ENCODE data around the gene METTL15. TPM values are rescaled to one million over a fixed set of nuclear protein-coding genes. Genes with fewer than 3 reads are reported as not detected.
"Not testable (repeated sequence)": the region's sequence is repeated elsewhere in the genome, so short reads cannot be mapped to it uniquely, and the experiment has no call there.

METTL15 gene
- total RNA-seq, 1 donor from 2014 or later: 22.9 TPM

DNA sequence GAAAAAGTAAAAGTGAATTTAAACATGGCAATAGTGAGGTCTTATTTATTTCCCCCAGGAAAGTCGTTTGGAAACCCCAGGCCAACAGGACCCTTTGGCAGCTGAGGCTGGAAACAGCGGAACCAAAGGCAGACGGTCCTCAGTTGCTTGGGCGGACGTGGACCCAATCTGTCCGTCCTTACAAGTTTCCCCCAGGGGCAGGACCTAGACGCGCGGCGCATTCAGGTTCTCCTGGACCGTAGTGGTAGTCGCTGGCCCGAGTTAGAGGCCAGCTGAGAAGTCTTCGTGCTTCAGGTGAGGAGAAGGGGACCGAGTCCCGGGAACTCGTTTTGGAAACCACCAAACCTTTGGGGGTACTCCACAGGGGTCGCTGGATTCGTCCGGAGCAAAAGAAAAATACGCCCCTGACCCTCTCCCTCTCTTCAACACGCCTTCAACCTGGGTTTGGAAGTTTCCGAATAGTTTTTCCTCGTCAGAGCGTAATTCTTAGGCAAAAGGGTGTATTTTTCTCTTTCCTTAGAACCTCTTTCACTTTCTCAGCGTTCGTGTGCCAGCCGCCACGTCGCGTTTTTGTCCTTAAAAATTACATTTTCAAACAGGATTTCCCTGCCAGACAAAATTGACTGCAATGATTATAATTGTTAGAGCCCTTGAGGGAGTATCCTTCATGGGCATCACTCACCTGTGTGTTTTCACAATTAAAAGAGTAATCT is 2.1 kb downstream of the METTL15 start:
- peak; percentile 72 for DNase-seq

DNA sequence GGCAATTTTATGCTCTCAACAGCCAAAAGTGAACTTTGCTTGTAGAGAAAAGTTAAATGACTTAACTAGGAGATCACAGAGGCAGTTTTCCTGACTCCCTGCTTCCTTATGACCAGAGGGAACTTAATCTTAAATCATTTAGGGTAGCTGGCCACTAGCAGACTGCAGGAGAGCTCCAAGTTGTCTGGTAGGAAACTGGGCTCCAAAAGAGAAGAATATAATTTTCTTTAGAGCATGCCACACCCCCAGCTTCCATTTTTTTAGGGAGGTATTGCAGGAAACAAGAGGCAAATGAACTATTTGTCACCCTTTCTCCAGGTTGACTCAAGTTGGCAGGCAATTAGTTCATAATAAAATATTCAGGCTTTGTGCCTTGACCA is 2.6 kb downstream of the METTL15 start:
- DNase-seq: peak; percentile 72

DNA sequence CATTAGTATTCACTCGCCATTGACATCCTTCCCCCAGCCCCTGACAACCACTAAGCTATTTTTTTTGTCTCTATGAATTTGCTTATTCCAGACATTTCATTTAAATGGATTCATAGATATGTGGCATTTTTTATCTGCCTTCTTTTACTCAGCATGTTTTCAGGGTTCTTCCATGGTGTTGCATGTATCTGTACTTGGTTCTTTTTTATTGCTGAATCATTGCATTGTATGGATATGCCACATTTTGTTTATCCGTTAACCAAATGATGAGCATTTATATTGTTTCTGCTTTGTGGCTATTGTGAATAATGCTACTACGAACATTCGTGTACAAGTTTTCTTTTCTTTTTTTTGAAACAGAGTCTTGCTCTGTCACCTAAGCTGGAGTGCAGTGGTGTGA is 5.9 kb downstream of the METTL15 start:
- DNase-seq: no peak

DNA sequence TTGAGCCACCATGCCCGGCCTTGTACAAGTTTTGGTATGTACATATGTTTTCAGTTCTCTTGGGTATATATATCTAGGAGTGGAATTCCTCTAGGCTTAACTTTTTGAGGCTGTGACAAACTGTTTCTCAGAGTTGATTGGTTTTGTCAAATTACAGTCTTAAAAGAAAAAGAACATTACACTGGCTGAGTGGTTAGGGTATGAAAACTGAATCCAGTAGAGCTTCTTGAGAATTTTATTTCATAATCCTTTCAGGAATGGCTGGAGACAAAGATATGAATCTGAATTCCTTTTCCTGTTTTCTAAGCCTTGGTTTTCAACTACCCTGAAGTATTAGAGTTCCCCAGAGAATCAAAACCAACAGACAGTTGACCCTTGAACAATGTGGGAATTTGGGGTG is 6.5 kb downstream of the METTL15 start:
- no peak for DNase-seq

DNA sequence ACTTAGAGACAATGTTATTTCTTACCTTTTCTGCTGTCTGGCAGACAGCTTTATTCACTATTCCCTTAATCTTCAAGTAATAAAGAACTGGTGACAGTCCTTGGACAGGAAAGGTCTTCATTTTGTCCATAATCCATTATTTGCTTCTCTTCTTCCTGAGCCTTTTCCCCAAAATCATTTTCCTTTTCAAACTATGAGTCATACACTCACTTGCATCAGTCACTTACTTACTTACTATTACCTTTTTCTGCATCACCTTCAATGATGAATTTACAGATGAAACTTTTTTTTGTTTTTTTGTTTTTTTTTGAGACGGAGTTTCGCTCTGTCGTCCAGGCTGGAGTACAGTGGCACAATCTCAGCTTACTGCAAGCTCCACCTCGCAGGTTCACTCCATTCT is 9.5 kb downstream of the METTL15 start:
- DNase-seq: no peak

DNA sequence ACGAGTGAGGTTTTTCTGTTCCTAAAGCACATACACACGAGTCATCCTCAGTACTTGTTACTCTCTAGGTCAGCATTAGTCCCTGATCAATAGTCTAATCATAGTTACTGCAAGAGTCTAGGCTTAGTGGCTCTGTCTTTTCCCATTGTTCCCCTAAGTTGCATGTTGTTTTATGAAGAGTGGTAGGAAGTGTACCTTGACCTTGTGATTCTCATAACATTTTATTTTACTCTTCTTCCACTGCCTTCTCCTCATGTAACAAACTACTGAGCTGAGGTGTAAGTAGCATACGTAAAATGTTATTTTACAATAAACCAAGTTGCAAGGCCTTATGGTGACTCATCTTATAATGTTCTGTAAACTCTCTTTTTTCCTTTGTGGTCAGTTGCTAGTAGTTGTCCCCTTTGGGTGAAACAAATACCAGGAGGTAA is 15.0 kb downstream of the METTL15 start:
- no peak for DNase-seq

DNA sequence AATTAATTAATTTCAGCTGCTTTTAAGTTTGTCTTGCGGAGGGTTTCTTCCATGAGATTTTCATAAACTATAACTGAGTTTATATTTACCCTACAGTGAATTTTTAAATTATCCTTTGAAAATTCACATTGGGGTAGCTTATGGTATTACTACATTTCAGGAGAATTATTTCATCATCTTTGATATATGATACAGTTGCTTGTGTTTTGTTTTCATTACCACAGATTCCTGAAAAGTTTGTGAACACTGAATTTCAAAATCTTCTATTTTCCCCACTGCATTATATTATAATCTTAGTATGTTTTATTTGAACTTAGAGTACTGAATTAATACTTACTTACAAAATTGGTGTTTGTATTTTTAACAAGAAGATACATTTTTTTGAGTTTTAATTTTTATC is 24.4 kb downstream of the METTL15 start:
- no peak for DNase-seq

DNA sequence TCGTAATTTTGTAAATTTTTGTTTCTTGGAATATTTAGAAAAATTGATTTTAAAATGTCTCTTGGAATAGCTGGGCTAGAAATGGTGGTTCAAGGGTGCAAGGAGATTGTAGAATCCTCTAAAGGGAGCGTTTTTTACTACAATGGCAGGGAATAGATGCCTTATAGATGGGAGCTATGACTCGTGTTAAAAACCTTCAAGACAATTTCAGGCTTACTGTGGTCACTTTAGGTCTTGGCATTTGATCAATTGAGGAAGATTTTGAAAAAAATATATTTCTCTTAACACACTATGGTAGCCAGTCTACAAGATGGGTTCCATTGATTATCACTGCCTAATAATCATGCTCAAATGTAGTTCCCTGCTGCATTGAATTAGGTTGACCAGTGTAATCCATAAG is 25.0 kb downstream of the METTL15 start:
- no peak for DNase-seq

DNA sequence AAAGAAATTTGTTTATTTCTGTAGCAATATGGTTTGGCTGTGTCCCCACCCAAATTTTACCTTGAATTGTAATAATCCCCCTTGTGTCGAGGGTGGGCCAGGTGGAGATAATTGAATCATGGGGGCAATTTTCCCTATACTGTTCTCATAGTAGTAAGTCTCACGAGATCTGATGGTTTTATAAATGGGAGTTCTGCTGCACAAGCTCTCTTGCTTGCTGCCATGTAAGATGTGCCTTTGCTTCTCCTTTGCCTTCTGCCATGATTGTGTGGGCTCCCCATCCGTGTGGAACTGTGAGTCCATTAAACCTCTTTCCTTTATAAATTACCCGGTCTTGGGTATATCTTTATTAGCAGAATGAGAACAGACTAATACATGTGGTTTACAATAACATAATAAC is 28.0 kb downstream of the METTL15 start:
- not testable (repeated sequence) for DNase-seq

DNA sequence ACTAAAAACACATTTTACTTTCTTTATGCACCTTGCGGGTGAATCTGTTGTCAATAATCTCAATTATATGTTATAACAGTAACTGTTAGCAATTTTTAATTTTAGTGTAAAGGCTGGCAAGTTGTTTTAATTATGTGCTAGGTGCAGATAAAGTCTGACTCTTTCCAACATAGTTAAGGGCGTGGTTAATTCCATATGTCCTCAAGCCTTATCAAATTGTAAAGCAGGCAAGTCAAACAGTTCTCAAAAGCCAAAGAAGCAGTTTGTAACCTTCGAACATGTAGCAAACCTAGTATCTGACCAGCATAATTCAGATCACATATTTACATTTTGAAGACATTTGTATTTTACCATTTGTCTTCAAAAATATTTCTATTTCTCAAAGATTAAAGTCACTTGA is 29.2 kb downstream of the METTL15 start:
- DNase-seq: no peak

DNA sequence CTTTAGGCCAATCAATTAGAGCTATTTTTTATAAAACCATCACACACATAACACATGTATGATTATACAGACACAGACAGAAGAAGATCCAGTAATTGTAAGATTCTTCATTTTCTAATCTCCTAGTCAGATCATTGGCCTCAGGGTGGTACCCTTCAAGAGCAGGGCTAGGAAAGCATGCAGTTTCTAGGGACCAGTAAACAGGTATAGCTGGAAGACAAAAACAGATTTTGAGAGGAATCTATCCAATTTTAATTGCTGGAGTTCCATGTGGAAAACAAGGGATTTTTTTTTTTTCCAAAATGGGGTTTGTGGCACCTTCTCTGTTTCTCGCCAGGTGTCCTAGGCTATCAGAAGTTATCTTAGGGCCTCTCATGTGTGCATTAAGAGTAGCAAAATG is 29.6 kb downstream of the METTL15 start:
- DNase-seq: no peak

DNA sequence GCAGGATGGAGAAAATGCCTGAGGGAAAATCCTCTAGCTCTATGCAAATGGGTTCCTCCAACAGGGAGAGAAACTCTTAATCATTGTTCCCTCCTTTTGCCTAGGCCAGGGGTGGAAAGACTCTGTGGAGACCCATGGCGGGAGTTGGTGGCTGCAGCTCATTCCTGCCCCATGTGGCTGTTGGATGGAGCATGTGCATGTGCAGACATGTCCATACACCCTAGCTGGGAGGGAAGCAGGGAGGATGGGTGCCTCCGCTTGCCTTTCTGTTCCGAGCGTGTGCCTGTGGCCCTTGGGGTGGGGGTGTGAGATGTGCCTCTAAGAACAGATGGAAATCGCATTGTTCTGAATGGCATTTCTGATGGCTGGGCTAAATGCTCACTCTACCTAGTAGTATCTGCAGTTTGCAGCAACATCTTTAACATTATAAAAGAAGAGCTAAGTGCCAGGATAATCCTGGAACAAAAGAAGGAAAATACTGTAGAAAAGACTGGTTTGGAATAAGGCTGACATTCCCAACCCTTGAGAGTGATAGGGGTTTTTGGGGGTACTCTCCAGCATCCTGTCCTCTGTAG is 31.7 kb downstream of the METTL15 start:
- no peak for DNase-seq

DNA sequence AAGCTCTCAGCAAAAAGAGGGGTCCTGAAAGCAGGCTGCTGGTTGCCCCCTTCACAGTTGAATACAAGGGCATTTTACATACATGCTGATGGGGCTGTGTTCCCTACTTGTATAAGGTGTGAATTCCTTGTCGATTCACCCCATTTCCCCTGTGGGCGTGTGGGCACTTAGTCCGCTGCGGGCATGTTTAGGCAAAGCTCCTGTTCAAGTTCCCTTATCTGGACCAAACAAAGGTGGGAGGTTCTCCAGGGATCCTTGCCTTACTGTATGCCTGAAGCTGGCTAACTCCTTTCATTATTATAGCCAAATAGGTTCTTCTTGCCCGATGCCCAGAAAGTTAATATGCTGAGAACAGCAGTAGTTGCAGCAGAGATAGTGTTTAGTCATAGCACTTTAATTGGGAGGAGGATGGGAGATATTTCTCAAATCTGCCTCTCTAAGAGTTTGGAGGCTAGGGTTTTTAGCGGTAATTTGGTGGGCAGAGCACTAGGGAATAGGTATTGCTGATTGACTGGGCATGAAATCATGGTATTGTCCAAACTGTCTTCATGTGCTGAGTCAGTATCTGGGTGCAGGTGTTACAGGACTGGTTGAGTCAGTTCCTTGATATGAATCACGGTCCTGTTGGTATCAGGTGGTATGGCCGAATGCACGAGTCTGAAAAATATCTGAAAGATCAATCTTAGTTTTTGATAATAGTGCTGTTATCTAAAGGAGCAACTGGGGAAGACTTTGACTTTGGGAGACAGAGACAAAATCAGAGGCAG is 32.7 kb downstream of the METTL15 start:
- no peak for DNase-seq

DNA sequence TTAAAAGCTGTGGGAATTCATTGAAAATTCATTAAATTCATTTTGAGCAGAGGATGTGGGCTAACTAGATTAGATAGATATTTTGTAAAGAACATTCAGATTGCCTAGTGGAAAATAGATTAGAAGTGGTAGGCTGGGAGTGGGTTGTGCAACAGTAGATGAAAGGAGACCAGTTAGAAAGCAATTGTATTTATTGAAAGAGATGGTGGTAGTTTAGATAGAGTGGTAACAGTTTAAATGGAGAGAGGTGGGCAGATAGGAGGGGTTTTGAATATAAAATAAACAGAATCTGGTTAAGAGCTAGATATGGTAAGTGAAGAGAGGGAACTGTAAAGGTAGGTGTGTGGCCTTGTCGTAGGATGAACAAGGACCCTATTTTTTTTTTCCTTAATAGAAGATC is 34.5 kb downstream of the METTL15 start:
- DNase-seq: no peak

DNA sequence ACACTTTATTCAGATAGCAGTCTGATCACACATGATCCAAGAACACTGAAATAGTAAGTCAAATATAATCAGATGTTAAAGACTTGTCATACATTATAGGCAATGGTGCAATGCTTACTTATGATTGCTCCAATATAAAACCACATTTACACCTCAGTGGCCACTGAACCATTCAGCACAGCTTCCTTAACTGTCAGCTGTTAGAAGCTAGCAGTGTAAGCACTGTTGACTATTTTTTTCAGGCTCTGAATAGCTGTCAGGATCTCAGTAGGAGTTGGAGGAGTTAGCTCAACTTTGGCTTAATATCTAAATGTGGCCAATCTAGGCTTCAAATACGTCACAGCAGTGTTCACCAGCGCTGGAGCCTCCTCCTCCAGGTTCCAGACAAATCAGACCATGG is 36.6 kb downstream of the METTL15 start:
- DNase-seq: no peak

DNA sequence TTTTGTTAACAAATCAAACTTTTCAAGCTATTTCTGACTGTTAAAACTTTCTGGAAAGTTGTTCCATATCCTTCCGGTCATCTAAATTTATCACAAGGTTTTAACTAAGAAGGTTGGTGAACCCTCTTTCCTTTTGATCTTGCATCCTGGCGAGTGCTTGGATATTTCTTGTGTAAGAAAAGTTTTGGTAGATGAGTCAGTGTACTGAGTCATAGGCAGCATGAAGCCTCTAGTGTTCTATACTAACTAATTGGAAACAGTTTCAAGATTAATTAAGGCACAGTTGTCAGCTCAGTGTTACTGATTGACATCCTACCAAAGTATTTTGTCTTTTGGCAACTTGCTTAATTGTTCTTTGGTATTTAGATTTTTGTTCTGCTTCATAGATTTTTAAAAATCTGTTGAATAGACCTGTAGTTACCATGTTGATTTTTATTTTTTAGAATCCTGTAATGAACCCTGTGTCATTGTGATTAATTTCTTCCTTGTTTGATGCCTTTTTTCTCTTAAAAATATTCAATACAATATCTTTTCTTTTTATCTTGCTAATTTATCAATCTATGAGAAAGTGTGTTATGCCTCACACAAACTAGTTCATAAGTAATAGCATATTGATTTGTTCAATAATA is 38.0 kb downstream of the METTL15 start:
- DNase-seq: peak; percentile 8

DNA sequence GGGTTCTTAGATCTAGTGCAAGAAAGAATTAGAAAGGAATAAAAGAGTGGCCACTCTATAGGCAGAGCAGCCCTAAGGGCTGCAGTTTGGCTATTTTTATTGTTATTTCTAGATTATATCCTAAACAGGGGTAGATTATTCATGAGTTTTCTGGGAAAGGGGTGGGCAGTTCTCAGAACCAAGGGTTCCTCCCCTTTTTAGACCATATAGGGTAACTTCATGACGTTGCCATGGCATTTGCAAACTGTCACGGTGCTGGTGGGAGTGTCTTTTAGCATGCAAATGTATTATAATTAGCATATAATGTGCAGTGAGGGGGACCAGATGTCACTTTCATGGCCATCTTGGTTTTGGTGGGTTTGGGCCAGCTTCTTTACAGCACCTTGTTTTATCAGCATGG is 44.6 kb downstream of the METTL15 start:
- no peak for DNase-seq

DNA sequence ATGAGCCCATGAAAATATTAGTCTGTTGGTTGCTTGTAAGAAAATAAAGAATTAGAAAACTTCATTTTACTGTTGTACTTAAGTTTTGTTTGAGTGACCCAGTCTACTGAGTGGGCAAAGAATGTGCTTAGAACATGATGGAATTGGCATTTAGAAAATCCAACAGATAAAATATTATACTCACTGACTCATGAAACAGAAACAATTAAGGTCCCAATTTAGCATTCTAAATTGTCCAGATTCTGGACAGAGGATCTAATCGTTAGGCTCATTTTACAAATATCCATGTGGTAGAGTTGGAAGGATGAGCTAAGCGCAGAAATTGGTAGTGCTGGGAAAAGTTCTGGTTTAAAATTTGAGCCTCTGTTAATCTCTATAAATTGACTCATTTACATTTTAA is 45.4 kb downstream of the METTL15 start:
- no peak for DNase-seq

DNA sequence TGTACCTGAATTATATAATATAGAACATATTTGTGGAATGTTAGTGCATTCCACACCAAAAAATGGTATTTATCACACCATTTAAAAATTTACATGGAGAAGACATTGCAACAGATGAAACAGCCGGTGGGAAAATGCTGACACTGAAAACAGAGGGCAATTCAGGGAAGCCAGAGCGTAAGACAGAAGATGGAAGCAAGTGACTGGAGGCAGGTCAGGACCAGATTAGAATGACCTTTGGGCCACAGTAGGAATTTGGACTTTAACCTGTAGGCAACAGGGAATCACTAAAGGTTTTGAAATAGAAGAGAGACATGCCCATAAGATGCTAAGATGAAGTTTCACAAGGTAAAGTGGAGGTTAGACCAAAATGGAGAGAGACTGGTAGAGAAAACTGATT is 60.5 kb downstream of the METTL15 start:
- no peak for DNase-seq

DNA sequence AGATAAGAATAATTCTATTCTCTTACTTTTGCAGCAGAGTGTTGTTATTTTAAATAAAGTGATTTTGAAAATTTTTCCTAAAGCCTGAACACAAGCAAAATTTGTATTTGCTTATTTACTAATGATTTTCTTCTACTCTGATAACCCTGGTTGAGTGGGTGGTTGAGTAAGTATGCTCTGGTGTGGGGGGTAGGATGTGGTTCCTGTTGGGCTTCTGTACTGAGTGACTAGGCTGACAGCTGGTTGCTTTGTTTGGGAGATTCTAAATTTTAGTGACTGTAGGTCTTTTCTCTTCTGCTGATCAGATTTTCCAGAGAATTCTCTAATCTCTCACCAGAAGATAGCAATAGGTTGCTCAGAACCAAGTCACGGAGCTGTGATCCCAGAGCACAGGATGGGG is 61.6 kb downstream of the METTL15 start:
- DNase-seq: no peak

DNA sequence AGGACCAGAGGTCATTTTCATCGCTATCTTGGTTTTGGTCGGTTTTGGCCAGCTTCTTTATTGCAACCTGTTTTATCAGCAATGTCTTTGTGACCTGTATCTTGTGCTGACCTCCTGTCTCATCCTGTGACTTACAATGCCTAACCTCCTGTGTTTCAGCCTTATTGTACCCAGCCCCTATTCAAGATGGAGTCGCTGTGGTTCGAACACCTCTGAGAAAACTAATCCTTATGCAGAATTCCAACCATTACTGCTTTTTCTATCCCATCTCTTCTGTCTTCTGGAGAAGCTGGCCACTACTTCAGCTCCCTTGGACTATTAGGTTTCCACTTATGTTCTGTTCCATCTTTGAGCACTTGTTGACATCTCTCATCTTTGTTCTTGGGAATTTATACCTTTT is 62.6 kb downstream of the METTL15 start:
- no peak for DNase-seq

DNA sequence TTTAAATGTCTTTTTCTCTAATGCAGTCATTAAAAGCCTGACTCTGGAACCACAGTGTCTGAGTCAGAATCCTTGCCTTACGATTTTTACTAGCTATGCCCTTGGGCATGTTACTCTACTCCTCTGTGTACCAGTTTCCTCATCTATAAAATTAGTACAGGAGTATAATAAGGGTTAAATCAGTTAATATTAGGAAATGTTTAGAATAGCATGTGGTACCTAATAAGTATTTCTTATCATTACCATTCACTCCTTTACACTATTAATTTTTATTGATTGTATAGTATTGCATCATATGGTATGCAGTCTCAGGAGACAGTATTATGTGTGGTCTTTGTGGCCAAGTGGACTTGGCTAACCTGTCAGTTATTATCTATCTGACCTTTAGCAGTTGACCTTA is 68.2 kb downstream of the METTL15 start:
- DNase-seq: no peak

DNA sequence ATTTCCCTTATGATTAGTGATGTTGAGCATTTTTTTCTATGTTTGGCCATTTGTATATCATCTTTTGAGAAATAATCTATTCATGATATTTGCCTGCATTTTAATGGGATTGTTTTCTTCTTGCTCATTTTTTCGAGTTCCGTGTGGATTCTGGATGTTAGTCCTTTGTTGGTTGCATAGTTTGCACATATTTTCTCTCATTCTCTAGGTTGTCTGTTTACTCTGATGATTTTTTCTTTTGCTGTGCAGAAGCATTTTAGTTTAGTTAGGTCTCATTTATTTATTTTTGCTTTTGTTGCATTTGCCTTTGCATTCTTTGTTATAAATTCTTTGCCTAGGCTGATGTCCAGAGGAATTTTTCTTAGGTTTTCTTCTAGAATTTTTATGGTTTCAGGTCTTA is 87.3 kb downstream of the METTL15 start:
- no peak for DNase-seq
